ENCODE results near the gene FAM163B.

DNA sequence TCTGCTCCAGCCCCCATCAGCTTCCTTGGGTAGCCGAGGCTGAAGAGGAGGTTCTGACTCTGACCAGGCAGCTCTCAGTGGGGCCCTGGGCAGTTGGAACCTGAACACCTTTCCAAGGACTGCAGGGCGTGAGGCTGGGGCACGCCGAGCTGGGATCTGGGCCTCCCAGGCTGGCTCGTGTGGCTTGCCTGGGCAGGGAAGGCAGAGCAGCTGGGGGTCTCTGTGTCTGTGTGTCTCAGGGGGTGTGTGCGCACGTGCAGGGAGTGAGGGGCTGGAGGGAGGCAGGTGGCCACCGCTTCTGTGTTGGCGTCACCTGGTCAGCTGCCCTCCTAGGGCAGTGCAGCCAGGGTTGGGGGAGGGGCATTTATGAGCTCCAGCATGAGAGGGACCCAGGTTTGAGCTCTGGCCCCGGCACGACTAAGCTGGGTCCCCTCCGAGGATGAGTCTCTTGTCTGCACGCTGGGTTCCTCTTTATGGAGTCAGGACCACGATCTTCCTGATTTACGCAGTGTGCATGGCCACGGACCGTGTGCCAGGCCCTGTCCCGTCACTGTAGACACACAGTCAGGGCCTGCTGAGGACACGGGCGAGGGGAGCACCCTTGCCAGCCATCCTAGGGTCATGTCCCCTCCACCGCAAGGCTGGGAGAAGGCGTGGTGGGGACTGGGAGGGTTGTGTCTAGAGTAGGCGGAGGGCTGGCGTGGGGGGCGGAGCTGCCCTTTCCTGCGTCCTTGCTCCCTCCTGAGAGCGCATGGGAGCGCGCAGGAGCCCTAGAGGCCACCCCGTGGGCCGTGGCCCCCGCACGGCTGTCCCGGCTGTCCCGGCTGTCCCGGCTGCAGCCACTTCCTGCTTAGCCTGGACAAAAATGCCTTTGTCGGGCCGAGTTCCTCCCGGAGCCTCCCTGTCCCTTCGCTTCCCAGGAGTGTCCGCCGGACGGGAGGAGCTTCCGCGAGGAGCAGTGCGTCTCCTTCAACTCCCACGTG, 70.0 kb downstream of the FAM163B start:
- TF ChIP-seq, protein P1, sequence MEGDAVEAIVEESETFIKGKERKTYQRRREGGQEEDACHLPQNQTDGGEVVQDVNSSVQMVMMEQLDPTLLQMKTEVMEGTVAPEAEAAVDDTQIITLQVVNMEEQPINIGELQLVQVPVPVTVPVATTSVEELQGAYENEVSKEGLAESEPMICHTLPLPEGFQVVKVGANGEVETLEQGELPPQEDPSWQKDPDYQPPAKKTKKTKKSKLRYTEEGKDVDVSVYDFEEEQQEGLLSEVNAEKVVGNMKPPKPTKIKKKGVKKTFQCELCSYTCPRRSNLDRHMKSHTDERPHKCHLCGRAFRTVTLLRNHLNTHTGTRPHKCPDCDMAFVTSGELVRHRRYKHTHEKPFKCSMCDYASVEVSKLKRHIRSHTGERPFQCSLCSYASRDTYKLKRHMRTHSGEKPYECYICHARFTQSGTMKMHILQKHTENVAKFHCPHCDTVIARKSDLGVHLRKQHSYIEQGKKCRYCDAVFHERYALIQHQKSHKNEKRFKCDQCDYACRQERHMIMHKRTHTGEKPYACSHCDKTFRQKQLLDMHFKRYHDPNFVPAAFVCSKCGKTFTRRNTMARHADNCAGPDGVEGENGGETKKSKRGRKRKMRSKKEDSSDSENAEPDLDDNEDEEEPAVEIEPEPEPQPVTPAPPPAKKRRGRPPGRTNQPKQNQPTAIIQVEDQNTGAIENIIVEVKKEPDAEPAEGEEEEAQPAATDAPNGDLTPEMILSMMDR (optimal IDR thresholded peaks at IDR 0.05 in 1 of 3, IDR thresholded peaks at IDR 0.05 in 1 of 3, conservative IDR thresholded peaks at IDR 0.05 in 1 of 3; ENCODE audit: extremely low read depth in 1 of 3, insufficient read depth in 2 of 3, low read length in 3 of 3), result no peak
- TF ChIP-seq EZH2 (IDR thresholded peaks at IDR 0.05; ENCODE audit: low read length), result no peak

Data from keratinocyte (primary cell).